ENCODE data around the gene GRAMD1A.
A peak's percentile ranks its signal among the peaks of the same experiment; 100 is the strongest.
"Not testable (repeated sequence)": the region's sequence is repeated elsewhere in the genome, so short reads cannot be mapped to it uniquely, and the experiment has no call there.

The GRAMD1A gene

GRCh38 chr19:34979819-34980640 lies 20.1 kb upstream of the GRAMD1A start:
- no peak for DNase-seq (ENCODE audit: low read depth in 2 of 2)

GRCh38 chr19:34982275-34982674 lies 17.8 kb upstream of the GRAMD1A start:
- no peak for DNase-seq (ENCODE audit: low read depth in 2 of 2)

- no peak for DNase-seq (ENCODE audit: low read depth in 2 of 2)
Measured at GRCh38 chr19:34983786-34984185, 16.3 kb upstream of the GRAMD1A start.

- DNase-seq (ENCODE audit: low read depth in 2 of 2), result no peak
Measured at GRCh38 chr19:34984287-34984686, 15.8 kb upstream of the GRAMD1A start.

GRCh38 chr19:34985249-34986022 lies 14.7 kb upstream of the GRAMD1A start:
- no peak for DNase-seq (ENCODE audit: low read depth in 2 of 2)

GRCh38 chr19:34988119-34988518 lies 12.0 kb upstream of the GRAMD1A start:
- DNase-seq (ENCODE audit: low read depth in 2 of 2), result no peak

GRCh38 chr19:34989298-34989697 lies 10.8 kb upstream of the GRAMD1A start:
- DNase-seq (ENCODE audit: low read depth in 2 of 2), result no peak

GRCh38 chr19:34990578-34991192 lies 9.4 kb upstream of the GRAMD1A start:
- peak; percentile 49 to 64 for DNase-seq (ENCODE audit: low read depth in 2 of 2)

- no peak for DNase-seq (ENCODE audit: low read depth in 2 of 2)
Measured at GRCh38 chr19:34991542-34992333, 8.4 kb upstream of the GRAMD1A start.

- not testable (repeated sequence) for DNase-seq (ENCODE audit: low read depth in 2 of 2)
Measured at GRCh38 chr19:34992582-34992981, 7.5 kb upstream of the GRAMD1A start.

GRCh38 chr19:34994286-34994642 lies 5.9 kb upstream of the GRAMD1A start:
- DNase-seq (ENCODE audit: low read depth in 2 of 2), result no peak

GRCh38 chr19:34994643-34995541 lies 5.2 kb upstream of the GRAMD1A start:
- no peak for DNase-seq (ENCODE audit: low read depth in 2 of 2)

- DNase-seq (ENCODE audit: low read depth in 2 of 2), result no peak
Measured at GRCh38 chr19:34995551-34995950, 4.6 kb upstream of the GRAMD1A start.

- no peak for DNase-seq (ENCODE audit: low read depth in 2 of 2)
Measured at GRCh38 chr19:34997071-34997617, 3.0 kb upstream of the GRAMD1A start.

GRCh38 chr19:34998224-34998623 lies 1.9 kb upstream of the GRAMD1A start:
- not testable (repeated sequence) for DNase-seq (ENCODE audit: low read depth in 2 of 2)

- DNase-seq (ENCODE audit: low read depth in 2 of 2), result no peak
Measured at GRCh38 chr19:34998777-34999497, 1.2 kb upstream of the GRAMD1A start.

GRCh38 chr19:35000338-35000646 lies 169 bp downstream of the GRAMD1A start:
- no peak for DNase-seq (ENCODE audit: low read depth in 2 of 2)

- DNase-seq (ENCODE audit: low read depth in 2 of 2), result peak in 1 of 2 donors; percentile 52
Measured at GRCh38 chr19:35000647-35001501, 751 bp downstream of the GRAMD1A start.

GRCh38 chr19:35002037-35002535 lies 2.0 kb downstream of the GRAMD1A start:
- no peak for DNase-seq (ENCODE audit: low read depth in 2 of 2)
